Measurements from ENCODE around the gene ZFPM1.

DNA sequence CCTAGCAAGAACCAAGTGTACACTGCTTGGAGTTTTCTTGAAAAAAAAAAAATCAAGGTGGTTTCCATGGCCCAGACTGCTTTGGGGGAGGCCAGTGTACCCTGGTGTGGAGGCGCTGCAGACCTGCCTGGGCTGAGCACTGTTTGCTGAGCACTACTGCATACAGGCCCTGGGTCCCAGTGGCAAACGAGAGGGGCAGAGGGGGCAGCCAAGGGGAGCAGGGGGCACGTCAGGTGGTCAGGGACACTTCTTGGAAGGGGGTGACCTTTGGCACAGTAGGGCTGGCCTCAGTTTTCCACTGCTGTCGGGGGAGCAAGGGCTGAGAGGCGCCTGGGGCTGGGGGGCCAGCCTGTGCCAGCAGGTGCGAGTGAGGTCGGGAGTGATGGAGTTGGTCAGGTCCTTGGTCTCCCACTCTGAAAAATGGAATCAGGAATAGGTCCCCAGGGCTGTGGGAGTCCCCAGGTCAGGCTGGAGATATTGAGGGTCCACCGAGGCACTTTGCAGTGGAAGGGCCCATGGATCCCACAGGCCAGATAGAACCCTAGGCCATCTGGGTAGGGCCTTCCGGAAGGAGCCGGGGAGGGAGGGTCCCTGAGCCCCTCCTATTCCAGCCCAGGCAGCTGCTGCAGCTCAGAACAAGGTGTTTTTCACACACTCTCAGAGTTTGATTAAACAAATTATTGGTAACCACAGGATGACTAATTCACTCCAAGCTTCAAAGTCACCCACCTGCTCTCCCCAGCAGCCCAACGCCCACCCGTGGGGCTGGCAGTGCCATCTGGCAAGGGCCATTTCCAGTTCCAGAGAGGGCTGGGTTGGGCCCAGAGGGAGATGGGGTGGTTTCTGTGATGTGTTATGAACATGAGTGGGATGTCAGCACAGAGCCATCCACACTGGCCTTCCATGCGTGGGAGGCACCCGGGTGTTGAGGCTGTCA, 3.5 kb downstream of the ZFPM1 start:
- TF ChIP-seq, protein P1, sequence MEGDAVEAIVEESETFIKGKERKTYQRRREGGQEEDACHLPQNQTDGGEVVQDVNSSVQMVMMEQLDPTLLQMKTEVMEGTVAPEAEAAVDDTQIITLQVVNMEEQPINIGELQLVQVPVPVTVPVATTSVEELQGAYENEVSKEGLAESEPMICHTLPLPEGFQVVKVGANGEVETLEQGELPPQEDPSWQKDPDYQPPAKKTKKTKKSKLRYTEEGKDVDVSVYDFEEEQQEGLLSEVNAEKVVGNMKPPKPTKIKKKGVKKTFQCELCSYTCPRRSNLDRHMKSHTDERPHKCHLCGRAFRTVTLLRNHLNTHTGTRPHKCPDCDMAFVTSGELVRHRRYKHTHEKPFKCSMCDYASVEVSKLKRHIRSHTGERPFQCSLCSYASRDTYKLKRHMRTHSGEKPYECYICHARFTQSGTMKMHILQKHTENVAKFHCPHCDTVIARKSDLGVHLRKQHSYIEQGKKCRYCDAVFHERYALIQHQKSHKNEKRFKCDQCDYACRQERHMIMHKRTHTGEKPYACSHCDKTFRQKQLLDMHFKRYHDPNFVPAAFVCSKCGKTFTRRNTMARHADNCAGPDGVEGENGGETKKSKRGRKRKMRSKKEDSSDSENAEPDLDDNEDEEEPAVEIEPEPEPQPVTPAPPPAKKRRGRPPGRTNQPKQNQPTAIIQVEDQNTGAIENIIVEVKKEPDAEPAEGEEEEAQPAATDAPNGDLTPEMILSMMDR (IDR thresholded peaks at IDR 0.05), result no peak
- TF ChIP-seq POLR2A (IDR thresholded peaks at IDR 0.05), result no peak
